HG03135 (cell line): ENCODE data around the gene DYNC1I1.
"Not testable (repeated sequence)": the region's sequence is repeated elsewhere in the genome, so short reads cannot be mapped to it uniquely, and the experiment has no call there.

Experiments
- ATAC-seq: cut with Tn5 transposase; IDR thresholded peaks from one replicate; pipeline ENCODE4 v1.9.1; 2021; ENCODE audit warnings: mild to moderate bottlenecking, moderate library complexity; ENCODE audit not compliant: unreplicated experiment

Gene DYNC1I1

GRCh38 chr7:95905167-95905566 lies 132.8 kb downstream of the DYNC1I1 start:
- no peak for ATAC-seq

DNA sequence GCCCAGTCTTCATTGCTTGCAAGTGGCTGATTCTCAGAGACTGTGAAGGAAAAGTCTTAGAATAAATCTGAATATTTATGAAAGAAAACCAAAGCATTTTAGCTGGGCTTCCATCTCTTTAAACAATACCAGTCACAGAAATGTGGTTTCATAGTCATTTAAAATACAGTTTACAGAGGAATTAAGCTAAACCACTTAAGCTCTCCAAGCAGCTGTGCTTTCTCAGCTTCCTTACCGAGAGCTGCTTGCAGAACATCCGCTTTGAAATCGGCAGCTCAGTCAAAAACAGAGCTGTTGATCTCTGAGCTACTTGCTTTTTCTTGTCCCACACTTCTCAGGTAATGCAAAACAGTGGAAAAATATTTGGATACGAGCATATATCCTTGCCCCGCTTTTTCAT lies 134.5 kb downstream of the DYNC1I1 start:
- no peak for ATAC-seq

DNA sequence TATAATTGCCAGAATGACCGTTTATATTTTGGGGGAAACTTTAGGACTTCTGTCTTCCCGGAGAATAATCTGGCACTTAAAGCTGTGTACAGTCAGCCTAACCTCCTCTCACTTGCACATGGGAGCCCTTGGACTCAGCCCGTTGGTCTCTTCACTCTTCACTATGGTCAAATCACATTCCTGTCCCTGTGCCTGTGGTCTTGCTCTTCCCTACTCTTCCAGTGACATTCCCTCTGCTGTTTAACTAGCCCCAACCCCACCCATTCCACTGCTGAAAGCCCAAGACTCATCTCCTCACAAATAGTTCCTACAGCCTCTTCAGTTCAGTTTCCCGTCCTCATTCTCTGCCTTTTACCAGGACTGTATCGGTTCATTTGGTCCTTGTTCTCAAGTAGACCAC lies 135.0 kb downstream of the DYNC1I1 start:
- no peak for ATAC-seq

DNA sequence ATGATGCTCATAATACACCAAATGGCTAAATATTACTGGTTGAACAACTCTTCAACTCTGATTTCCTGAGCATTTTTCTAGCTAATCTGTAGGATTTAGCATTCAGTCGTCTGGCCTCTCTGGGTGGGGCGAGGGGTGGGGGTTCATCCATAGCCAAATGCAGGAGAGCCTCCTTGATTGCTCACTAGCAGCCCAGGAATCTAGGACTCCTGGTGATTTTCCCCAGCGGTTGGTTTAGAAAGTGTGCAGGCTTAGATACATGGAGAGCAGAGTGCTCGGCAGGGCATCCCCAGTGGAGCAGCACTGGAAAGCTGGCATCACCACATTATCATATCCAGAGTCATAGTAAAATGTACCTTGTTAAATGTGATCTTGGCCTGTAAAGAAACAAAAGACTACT lies 136.1 kb downstream of the DYNC1I1 start:
- no peak for ATAC-seq

DNA sequence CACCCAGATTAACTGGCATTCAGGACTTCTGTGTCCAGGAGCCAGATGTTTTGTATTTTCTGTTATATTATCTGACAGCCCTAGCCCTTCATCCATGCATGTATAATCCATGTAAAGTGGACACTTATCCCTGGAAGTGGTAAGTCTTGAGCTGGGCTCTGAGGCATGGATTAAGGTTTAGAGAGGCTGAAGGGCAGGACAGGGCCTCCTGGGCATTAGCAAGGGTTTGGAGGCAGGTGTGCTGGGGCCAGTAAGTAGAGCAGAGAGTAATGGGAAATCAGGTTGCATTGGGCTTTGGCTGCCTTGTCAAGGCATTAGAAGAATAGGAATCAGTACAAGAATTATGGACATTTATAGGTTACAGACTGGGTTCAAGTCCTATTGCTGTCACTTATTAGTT lies 138.0 kb downstream of the DYNC1I1 start:
- ATAC-seq: no peak

DNA sequence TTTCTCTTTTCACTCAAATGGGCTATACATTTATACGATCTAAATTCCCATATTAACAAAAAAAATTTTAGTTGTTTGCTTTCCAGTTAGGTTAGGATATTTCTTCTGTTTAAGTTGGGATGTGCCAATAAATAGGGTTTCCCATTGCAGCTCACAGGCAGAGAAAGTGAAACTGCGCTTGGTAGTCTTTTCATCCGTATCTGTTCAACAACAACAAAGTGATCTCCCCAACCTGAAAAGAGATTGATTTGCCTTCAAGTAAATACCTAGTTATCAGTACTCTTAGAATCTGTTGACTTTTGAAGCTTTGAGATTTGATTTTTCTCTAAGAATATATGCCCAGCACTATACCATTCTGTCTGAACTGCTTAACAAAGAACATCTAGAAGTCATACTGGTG lies 143.4 kb downstream of the DYNC1I1 start:
- no peak for ATAC-seq

GRCh38 chr7:95916573-95917297 lies 144.4 kb downstream of the DYNC1I1 start:
- ATAC-seq: no peak

DNA sequence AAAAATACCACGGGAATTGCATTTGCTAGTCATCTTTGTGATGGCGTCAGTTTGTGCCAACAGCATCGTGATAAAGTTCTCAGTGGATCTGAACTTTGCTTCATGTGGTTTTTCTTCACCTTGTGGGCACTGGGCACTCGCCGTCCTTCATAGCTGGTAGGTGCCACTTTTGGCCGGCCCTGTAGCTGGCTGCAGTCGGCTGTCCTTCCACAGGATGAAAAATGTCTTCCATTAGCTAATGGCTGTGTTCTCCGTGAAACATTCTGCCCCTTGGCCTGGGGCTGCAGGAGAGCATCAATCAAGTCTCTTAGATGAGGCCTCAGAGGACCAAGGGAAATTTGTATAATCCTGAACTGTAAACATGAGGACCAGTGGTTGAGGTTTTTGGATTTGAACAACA lies 145.3 kb downstream of the DYNC1I1 start:
- ATAC-seq: no peak

- ATAC-seq: no peak
These were observed 147.2 kb downstream of the DYNC1I1 start for GRCh38 chr7:95919556-95919955.

- no peak for ATAC-seq
These were observed 149.2 kb downstream of the DYNC1I1 start for GRCh38 chr7:95921543-95921942.

- no peak for ATAC-seq
These were observed 149.8 kb downstream of the DYNC1I1 start for GRCh38 chr7:95922191-95922590.

DNA sequence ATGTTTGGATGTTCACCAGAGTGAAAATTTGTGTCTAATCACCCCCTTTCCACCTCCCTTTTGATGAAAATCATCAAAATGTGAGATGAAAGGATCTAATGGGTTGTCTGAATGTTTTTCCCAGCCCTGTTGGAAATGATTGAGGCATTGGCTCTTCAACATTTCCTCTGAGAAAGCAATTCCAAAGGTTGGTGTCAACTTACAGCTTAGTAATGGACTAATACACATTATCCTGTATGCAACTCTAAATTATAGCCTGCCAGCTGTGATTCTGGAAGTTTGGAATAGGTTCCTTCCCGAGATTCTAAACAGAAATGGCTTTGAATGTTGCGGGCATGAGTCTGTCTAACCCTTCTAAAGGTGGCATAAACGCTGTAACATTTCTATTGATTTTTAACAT lies 152.9 kb downstream of the DYNC1I1 start:
- no peak for ATAC-seq

DNA sequence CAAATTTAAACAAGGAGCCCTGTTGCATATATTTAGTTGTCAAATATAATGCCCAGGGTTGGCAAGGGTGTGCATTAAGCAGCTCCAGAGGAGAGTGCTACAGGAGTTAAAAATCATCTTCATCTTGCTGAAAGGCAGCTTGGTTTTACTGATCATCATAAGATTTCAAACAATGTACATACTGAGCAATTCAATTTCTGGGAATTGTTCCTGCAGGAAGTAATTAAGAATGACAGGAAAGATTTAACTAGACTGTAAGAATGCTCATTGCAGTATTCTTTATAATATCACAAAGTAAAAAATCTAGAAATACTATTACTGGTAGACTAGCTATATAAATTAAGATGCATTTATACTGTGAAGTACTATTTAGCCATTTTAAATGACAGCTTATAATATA lies 153.6 kb downstream of the DYNC1I1 start:
- no peak for ATAC-seq

DNA sequence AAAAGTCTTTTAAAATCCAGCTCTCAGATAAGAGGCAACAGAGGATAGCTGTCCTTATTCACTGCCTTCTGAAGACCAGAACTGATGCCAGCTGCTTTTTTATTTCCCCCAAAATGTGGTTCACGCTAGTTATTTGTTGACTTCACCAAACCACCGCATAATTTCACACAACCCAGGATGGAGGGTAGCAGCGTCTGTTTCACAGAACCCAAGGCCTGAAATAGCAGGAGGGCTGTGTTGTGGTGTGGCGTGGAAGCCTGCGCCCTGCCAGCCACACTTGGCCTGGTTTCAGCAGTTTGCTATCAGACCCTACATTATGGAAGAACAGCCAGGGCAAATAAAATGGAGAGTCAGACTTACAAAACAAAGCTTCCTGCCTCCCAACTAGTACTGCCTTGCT lies 155.4 kb downstream of the DYNC1I1 start:
- ATAC-seq: no peak

GRCh38 chr7:95929710-95930280 lies 157.4 kb downstream of the DYNC1I1 start:
- ATAC-seq: no peak

- ATAC-seq: no peak
These were observed 159.3 kb downstream of the DYNC1I1 start for GRCh38 chr7:95931460-95932232.

DNA sequence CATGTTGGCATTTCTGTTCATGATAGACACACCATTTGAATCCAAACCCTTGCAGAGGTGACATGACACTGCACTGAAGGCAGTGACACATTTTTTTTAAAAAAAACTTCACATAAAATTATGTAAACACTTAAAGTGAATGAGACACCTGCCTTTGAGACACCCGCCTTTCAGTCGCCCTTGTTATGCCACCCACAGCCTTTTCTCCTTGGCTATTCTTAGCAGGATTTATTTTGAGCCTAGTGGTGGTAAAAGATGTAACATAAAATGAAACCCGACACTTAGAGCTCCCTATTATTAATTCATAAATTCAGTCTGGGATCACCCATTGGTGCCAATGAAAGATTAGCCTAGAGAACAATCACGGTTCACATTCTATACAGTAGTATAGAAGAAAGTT lies 161.3 kb downstream of the DYNC1I1 start:
- no peak for ATAC-seq

- ATAC-seq: not testable (repeated sequence)
These were observed 172.5 kb downstream of the DYNC1I1 start for GRCh38 chr7:95944867-95945266.

DNA sequence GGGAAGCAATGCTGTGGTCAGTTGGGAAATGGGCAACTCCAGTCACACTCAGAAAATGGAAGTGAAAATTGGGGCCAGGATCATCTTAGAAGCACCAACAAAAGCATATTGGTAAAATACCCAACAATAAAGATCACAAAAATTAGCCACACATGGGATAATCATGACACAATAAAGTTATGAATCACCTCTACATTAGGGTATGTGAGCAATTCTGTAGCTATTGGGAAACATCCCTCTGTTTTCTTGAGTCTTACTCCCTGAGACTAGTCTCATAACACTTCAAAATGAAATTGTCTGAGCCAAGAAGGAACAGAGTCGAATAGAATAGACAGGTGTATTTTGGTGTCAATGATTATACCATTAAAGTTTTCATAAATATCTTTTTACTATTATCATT lies 178.3 kb downstream of the DYNC1I1 start:
- ATAC-seq: no peak

DNA sequence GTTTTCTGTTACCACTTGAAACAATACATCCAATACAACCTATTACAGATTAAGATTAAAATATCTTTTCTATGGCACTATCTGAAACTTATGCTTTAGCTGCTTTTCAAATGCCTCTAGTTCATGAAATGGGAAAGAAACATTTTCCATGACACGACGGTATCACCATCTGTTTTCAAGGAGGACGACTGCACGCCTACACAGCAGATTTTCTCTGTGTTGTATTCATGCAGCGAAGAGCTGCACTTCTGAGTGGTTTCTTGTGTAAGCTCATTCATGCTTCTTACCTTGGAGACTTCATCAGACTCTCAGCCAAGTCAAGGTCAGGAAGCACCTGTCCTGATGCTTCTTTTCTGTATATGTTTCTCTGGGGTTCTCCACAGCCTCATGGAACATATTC lies 179.2 kb downstream of the DYNC1I1 start:
- no peak for ATAC-seq

DNA sequence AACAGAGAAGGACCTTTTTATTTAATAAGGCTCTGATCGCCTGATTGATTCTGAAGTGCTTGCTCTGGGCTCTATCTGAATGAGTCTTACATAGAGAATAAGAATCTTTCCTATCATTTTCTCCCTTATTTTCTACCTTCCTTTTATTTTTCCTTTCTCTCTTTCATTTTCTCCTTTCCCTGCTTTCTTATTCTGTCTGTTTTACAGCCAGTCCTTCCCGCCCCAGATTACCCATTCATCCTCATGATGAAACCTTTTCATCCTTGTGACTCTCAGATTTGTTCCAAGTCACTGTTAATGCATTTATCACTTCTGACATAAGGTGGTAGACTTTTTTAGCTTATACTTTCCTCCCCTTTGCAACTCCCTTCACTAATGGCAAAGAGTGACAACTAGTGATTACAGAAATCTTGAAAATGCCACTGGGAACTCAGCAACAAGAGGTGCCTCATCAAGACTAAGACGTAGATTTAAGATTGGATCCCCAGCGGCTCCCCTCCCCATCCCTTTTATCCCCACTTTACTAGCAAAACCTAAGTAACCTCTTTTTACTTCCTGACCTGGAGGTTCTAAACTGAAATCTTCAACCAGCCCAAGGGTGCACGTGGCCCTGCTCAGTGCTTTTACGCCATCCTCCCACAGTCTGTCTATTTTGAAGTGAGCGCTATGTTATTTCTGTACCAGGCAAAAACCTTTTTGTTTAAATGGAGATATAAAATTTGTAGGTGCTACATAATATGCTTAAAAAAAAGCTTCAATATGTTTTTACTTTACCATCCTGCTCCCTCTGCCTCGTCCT lies 179.8 kb downstream of the DYNC1I1 start:
- no peak for ATAC-seq
